HG03025 (cell line): Measurements from ENCODE around the gene ZMAT5.
A peak's percentile ranks its signal among the peaks of the same experiment; 100 is the strongest.

Experiments
- ATAC-seq: cut with Tn5 transposase; IDR thresholded peaks from one replicate; pipeline ENCODE4 v1.9.1; 2021; ENCODE audit warnings: mild to moderate bottlenecking, moderate library complexity; ENCODE audit not compliant: unreplicated experiment, low FRiP score

ZMAT5 gene

GRCh38 chr22:29787371-29787980, 20.7 kb upstream of the ZMAT5 start:
- ATAC-seq: no peak

GRCh38 chr22:29786031-29786430, 19.2 kb upstream of the ZMAT5 start:
- ATAC-seq: no peak

- no peak for ATAC-seq
These were observed 17.9 kb upstream of the ZMAT5 start for GRCh38 chr22:29784451-29785361.

- no peak for ATAC-seq
These were observed 15.4 kb upstream of the ZMAT5 start for GRCh38 chr22:29782061-29782845.

- no peak for ATAC-seq
These were observed 14.2 kb upstream of the ZMAT5 start for GRCh38 chr22:29780748-29781676.

- no peak for ATAC-seq
These were observed 13.4 kb upstream of the ZMAT5 start for GRCh38 chr22:29780220-29780619.

GRCh38 chr22:29773233-29773632, 6.4 kb upstream of the ZMAT5 start:
- ATAC-seq: no peak

- ATAC-seq: no peak
These were observed 5.4 kb upstream of the ZMAT5 start for GRCh38 chr22:29772170-29772641.

- ATAC-seq: no peak
These were observed 3.0 kb upstream of the ZMAT5 start for GRCh38 chr22:29769723-29770321.

GRCh38 chr22:29768052-29768693, 1.4 kb upstream of the ZMAT5 start:
- ATAC-seq: no peak

GRCh38 chr22:29767171-29768051, 604 bp upstream of the ZMAT5 start, which contains the start of gene UQCR10:
TSS of gene UQCR10 (plus strand) at chr22:29767369. CDS start at chr22:29767399, 30 bp downstream.
- peak; percentile 69 for ATAC-seq

GRCh38 chr22:29765905-29766631, 739 bp downstream of the ZMAT5 start:
- ATAC-seq: no peak

- no peak for ATAC-seq
These were observed 4.5 kb downstream of the ZMAT5 start for GRCh38 chr22:29762263-29762662.

- no peak for ATAC-seq
These were observed 7.8 kb downstream of the ZMAT5 start for GRCh38 chr22:29758959-29759358.

GRCh38 chr22:29758068-29758622, 8.7 kb downstream of the ZMAT5 start:
- ATAC-seq: no peak

- ATAC-seq: no peak
These were observed 9.7 kb downstream of the ZMAT5 start for GRCh38 chr22:29757096-29757495.

- ATAC-seq: no peak
These were observed 10.5 kb downstream of the ZMAT5 start for GRCh38 chr22:29756341-29756740.
